Stomach (tissue), 9 donors: Measurements from ENCODE around the gene GPC2. TPM values are rescaled to one million over a fixed set of nuclear protein-coding genes. Genes with fewer than 3 reads are reported as not detected.
A peak's percentile ranks its signal among the peaks of the same experiment; 100 is the strongest.

Experiments
- DNase-seq, 2 donors: peaks; one replicate each; pipeline versions ENCODE4 v3.0.0 to v3.0.0-alpha.2; 2013 to 2019
- H3K27ac ChIP-seq, 5 donors: fragments of 200-600 bp in 4 of 5; sonication (generic) in 4 of 5; one replicate each; pipeline ENCODE4 v1.5.1; 2013 to 2019; ENCODE audit warnings: mild to moderate bottlenecking in 1 of 5, moderate library complexity in 1 of 5
- H3K27me3 ChIP-seq, 3 donors: fragments of 200-600 bp; sonication (generic); one replicate each; pipeline ENCODE4 v1.5.1; 2017 to 2019; ENCODE audit warnings: mixed run types in 1 of 3
- H3K36me3 ChIP-seq, 4 donors: fragments of 200-600 bp; sonication (generic); 1 replicate in 3 of 4; 2 replicates in 1 of 4; pipeline ENCODE4 v1.5.1; 2016 to 2019
- H3K4me1 ChIP-seq, 4 donors: fragments of 200-600 bp; sonication (generic); one replicate each; pipeline ENCODE4 v1.5.1; 2016 to 2019
- H3K4me3 ChIP-seq, 4 donors: fragments of 200-600 bp; sonication (generic) in 3 of 4; one replicate each; pipeline ENCODE4 v1.5.1; 2016 to 2019; ENCODE audit warnings: mild to moderate bottlenecking in 1 of 4
- H3K9me3 ChIP-seq, 4 donors: fragments of 200-600 bp; sonication (generic); one replicate each; pipeline ENCODE4 v1.5.1; 2016 to 2019
- EP300 ChIP-seq: sonication (generic); formaldehyde crosslinking; IDR thresholded peaks from one replicate; pipeline ENCODE4 v1.6.1; 2017; ENCODE audit warnings: antibody characterized with exemption
- POLR2AphosphoS5 ChIP-seq, 3 donors: sonication (generic); formaldehyde crosslinking; IDR thresholded peaks; one replicate each; pipeline ENCODE4 v1.6.1; 2016; ENCODE audit warnings: antibody characterized with exemption in 3 of 3
- WGBS, 5 donors: extraction: QIAGEN DNeasy Blood & Tissue Kit in 3 of 5; methylation state at CpG; one replicate each; pipeline versions ENCODE4 v1.1.5 to v1.1.7; 2013 to 2018; 5-methylcytosine and 5-hydroxymethylcytosine counted together
- intact Hi-C: fragments of 100-400 bp; cut with DNase I; formaldehyde crosslinking; loops from one replicate; pipeline ENCODE4 v1.15.1; 2023; ENCODE audit warnings: low total_unique reads
- polyA plus RNA-seq, 3 donors: library from polyadenylated mRNA; stranded (reverse); fragments of 200-250 nt; gene quantifications; one replicate each; pipeline ENCODE4 v1.2.3, GENCODE V29; 2013
- total RNA-seq, 5 donors: library from RNA; depleted of rRNA; stranded (reverse); fragments of >200 nt; gene quantifications; one replicate each; pipeline versions ENCODE4 v1.1.0 to v1.2.3, GENCODE V29; 2014 to 2016
- TF ChIP-seq, protein P1 (sequence below), 7 experiments: fragments of 450-650 bp in 4 of 7; fragments of 200-600 bp in 3 of 7; sonication (generic) in 3 of 7; IDR thresholded peaks; one replicate each; pipeline ENCODE4 v1.5.1; 2016 to 2019; ENCODE audit warnings: antibody characterized with exemption in 7 of 7, control low read depth in 2 of 7, mild to moderate bottlenecking in 1 of 7
- donor health status: healthy with polysubstance abuse.
- donor health status: Bipolar disorder and iron deficiency.
- donor health status: healthy.

GPC2 gene
- total and polyA plus RNA-seq, 8 donors, result 0.12 to 4.9 (median 1.0) TPM; not detected in 2

DNA sequence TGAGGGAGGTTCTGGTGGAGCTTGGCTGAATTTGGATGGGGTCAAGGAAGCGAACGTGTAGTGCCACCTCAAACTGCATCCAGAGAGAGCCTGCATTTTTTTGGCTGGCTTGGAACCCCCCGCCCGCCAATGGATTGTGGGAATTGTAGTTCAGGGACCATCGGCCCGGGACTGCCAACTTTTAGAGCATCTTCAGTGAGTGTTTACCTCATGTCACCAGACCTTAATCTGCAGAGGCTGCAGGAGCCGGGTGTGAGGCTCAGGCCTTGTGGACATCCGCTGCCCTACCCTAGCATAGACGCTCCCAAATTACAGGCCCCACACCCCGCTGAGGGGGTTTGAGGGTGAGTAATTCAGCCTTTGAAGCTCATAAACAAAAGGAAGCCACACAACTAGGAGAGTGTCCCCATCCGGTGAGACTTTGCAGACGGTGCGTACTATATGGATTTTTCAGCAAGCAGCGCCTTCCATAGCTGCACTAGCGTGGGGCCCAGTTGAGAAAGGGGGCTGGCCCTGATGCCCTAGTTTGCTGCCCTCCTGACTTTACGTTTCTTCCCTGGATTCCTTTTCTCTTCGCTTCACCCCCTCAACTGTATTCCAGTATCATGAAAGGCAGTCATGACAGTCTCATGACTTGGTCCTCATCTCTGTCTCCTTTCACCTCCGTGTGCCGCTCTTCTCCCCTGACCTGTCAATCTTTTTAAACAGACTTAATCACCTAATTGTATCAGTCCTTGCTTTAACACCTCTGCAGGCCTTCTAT, 57.0 kb downstream of the GPC2 start:
- Histone ChIP-seq H3K4me1 (peaks cover 25 to 49% (median 31%) of the 10 kb centered on the region in 4 donors), H3K27me3 (no peaks in the 10 kb centered on the region), H3K4me3 (peak overlapping the region; percentile 73 to 95 (median 85)), H3K27ac (peak overlapping the region; percentile 67 to 89 (median 84)), H3K36me3 (peaks cover 0 to 16% (median 3%) of the 10 kb centered on the region in 4 donors), H3K9me3 (no peaks in the 10 kb centered on the region)
- 20 to 30% (median 26%) methylated on average over 19 of the region's 19 CpGs for WGBS, 5 donors
- peak; percentile 47 to 84 for DNase-seq
- TF ChIP-seq, protein P1, sequence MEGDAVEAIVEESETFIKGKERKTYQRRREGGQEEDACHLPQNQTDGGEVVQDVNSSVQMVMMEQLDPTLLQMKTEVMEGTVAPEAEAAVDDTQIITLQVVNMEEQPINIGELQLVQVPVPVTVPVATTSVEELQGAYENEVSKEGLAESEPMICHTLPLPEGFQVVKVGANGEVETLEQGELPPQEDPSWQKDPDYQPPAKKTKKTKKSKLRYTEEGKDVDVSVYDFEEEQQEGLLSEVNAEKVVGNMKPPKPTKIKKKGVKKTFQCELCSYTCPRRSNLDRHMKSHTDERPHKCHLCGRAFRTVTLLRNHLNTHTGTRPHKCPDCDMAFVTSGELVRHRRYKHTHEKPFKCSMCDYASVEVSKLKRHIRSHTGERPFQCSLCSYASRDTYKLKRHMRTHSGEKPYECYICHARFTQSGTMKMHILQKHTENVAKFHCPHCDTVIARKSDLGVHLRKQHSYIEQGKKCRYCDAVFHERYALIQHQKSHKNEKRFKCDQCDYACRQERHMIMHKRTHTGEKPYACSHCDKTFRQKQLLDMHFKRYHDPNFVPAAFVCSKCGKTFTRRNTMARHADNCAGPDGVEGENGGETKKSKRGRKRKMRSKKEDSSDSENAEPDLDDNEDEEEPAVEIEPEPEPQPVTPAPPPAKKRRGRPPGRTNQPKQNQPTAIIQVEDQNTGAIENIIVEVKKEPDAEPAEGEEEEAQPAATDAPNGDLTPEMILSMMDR (IDR thresholded peaks at IDR 0.05), result no peak
- TF ChIP-seq POLR2AphosphoS5 (IDR thresholded peaks at IDR 0.05), result no peak
- TF ChIP-seq EP300, result no peak
- intact Hi-C loops, result no loop called here

Other genes with a start within 250 kb of the GPC2 start
- gene GJC3, start 247.8 kb downstream of the GPC2 start, total RNA-seq, result not detected
- gene GJC3, start 247.8 kb downstream of the GPC2 start, polyA plus RNA-seq, result under 1 TPM in 2 of 3 donors, not detected in 1; 0.15 to 0.75 TPM
- 10 to 100 TPM in 2 of 5 donors, 1 to 10 TPM in 2, not detected in 1; 6.8 to 92.3 (median 32.7) TPM for gene AZGP1, start 201.3 kb downstream of the GPC2 start, total RNA-seq
- gene AZGP1, start 201.3 kb downstream of the GPC2 start, polyA plus RNA-seq, result 100 to 1,000 TPM; 235 to 461 (median 422) TPM
- gene ZKSCAN1, start 161.8 kb downstream of the GPC2 start, total RNA-seq, result 100 to 1,000 TPM in 1 of 5 donors, 10 to 100 TPM in 4; 49.0 to 153 (median 55.2) TPM
- gene ZKSCAN1, start 161.8 kb downstream of the GPC2 start, polyA plus RNA-seq, result 10 to 100 TPM in 2 of 3 donors, 1 to 10 TPM in 1; 9.5 to 13.6 (median 10.0) TPM
- gene ZSCAN21, start 127.6 kb downstream of the GPC2 start, total RNA-seq, result 10 to 100 TPM in 4 of 5 donors, 1 to 10 TPM in 1; 6.4 to 48.4 (median 14.6) TPM
- 1 to 10 TPM; 5.4 to 7.0 (median 6.8) TPM for gene ZSCAN21, start 127.6 kb downstream of the GPC2 start, polyA plus RNA-seq
- gene ZNF3, start 95.7 kb downstream of the GPC2 start, total RNA-seq, result 10 to 100 TPM; 15.2 to 42.0 (median 37.8) TPM
- gene ZNF3, start 95.7 kb downstream of the GPC2 start, polyA plus RNA-seq, result 10 to 100 TPM; 12.4 to 19.6 (median 13.5) TPM
- 100 to 1,000 TPM in 1 of 5 donors, 10 to 100 TPM in 4; 34.2 to 197 (median 87.5) TPM for gene COPS6, start 88.4 kb downstream of the GPC2 start, total RNA-seq
- 100 to 1,000 TPM in 2 of 3 donors, 10 to 100 TPM in 1; 90.0 to 125 (median 117) TPM for gene COPS6, start 88.4 kb downstream of the GPC2 start, polyA plus RNA-seq
- gene MCM7, start 76.0 kb downstream of the GPC2 start, total RNA-seq, result 100 to 1,000 TPM in 1 of 5 donors, 10 to 100 TPM in 4; 41.3 to 104 (median 88.9) TPM
- gene MCM7, start 76.0 kb downstream of the GPC2 start, polyA plus RNA-seq, result 10 to 100 TPM; 39.6 to 54.5 (median 46.4) TPM
- 100 to 1,000 TPM in 1 of 5 donors, 10 to 100 TPM in 3, 1 to 10 TPM in 1; 8.4 to 103 (median 19.6) TPM for gene AP4M1, start 75.7 kb downstream of the GPC2 start, total RNA-seq
- 10 to 100 TPM; 14.7 to 24.3 (median 21.3) TPM for gene AP4M1, start 75.7 kb downstream of the GPC2 start, polyA plus RNA-seq
- 100 to 1,000 TPM in 1 of 5 donors, 10 to 100 TPM in 4; 15.4 to 106 (median 33.8) TPM for gene TAF6, start 58.0 kb downstream of the GPC2 start, total RNA-seq
- gene TAF6, start 58.0 kb downstream of the GPC2 start, polyA plus RNA-seq, result 10 to 100 TPM; 22.0 to 29.8 (median 24.8) TPM
- gene CNPY4, start 57.7 kb downstream of the GPC2 start, total RNA-seq, result 10 to 100 TPM in 2 of 5 donors, 1 to 10 TPM in 1, under 1 TPM in 2; 0.45 to 10.6 (median 7.1) TPM
- 1 to 10 TPM; 5.7 to 6.3 (median 5.8) TPM for gene CNPY4, start 57.7 kb downstream of the GPC2 start, polyA plus RNA-seq
- gene MBLAC1, start 50.4 kb downstream of the GPC2 start, total RNA-seq, result 1 to 10 TPM in 2 of 5 donors, not detected in 3; 1.3 to 6.1 TPM
- gene MBLAC1, start 50.4 kb downstream of the GPC2 start, polyA plus RNA-seq, result 1 to 10 TPM; 1.3 to 4.2 (median 1.7) TPM
- 100 to 1,000 TPM in 3 of 5 donors, 10 to 100 TPM in 2; 26.3 to 889 (median 159) TPM for gene LAMTOR4, start 28.5 kb downstream of the GPC2 start, total RNA-seq
- 100 to 1,000 TPM; 307 to 476 (median 334) TPM for gene LAMTOR4, start 28.5 kb downstream of the GPC2 start, polyA plus RNA-seq
- 10 to 100 TPM; 16.2 to 33.3 (median 28.6) TPM for gene TRAPPC14, start 18.7 kb downstream of the GPC2 start, total RNA-seq
- gene TRAPPC14, start 18.7 kb downstream of the GPC2 start, polyA plus RNA-seq, result 10 to 100 TPM; 10.7 to 17.2 (median 11.4) TPM
- gene GAL3ST4, start 8.8 kb downstream of the GPC2 start, total RNA-seq, result 1 to 10 TPM in 2 of 5 donors, not detected in 3; 1.5 to 1.6 TPM
- gene GAL3ST4, start 8.8 kb downstream of the GPC2 start, polyA plus RNA-seq, result 1 to 10 TPM; 1.7 to 2.4 (median 2.1) TPM
- gene STAG3, start 537 bp upstream of the GPC2 start, total RNA-seq, result under 1 TPM in 1 of 5 donors, not detected in 4; 0.92 TPM
- 1 to 10 TPM in 2 of 3 donors, under 1 TPM in 1; 0.50 to 8.8 (median 1.5) TPM for gene STAG3, start 537 bp upstream of the GPC2 start, polyA plus RNA-seq
- 1 to 10 TPM in 4 of 5 donors, not detected in 1; 1.1 to 3.8 (median 1.4) TPM for gene PVRIG, start 42.6 kb upstream of the GPC2 start, total RNA-seq
- 1 to 10 TPM in 1 of 3 donors, under 1 TPM in 2; 0.56 to 1.7 (median 0.95) TPM for gene PVRIG, start 42.6 kb upstream of the GPC2 start, polyA plus RNA-seq
- not detected for gene SPDYE3, start 130.3 kb upstream of the GPC2 start, total RNA-seq
- not detected for gene SPDYE3, start 130.3 kb upstream of the GPC2 start, polyA plus RNA-seq
- gene PILRB, start 180.7 kb upstream of the GPC2 start, total RNA-seq, result 100 to 1,000 TPM in 2 of 5 donors, 10 to 100 TPM in 3; 18.5 to 141 (median 61.3) TPM
- 10 to 100 TPM; 16.8 to 82.3 (median 20.7) TPM for gene PILRB, start 180.7 kb upstream of the GPC2 start, polyA plus RNA-seq
- gene PILRA, start 196.1 kb upstream of the GPC2 start, total RNA-seq, result 1 to 10 TPM in 2 of 5 donors, not detected in 3; 3.1 to 10.0 TPM
- 1 to 10 TPM; 1.4 to 3.1 (median 1.9) TPM for gene PILRA, start 196.1 kb upstream of the GPC2 start, polyA plus RNA-seq